OCI-LY7 (cell line): ENCODE measurements around the gene IER3. TPM values are rescaled to one million over a fixed set of nuclear protein-coding genes. Genes with fewer than 3 reads are reported as not detected.
A peak's percentile ranks its signal among the peaks of the same experiment; 100 is the strongest.

Experiments
- Bru-seq: library from RNA; stranded (reverse); fragments of 400-500 nt; gene quantifications from one replicate; lab custom pipeline; 2021; lab: Mats Ljungman, UMichigan
- BruChase-seq, 2 experiments: library from RNA; stranded (reverse); fragments of 400-500 nt; gene quantifications; one replicate each; lab custom pipeline; 2021; lab: Mats Ljungman, UMichigan
- BruUV-seq: library from RNA; stranded (reverse); fragments of 400-500 nt; replicated peaks from 2 replicates; lab custom pipeline; 2021; lab: Mats Ljungman, UMichigan
- CTCF ChIA-PET: fragments of 300-600 bp; sonication (Branson Sonifier 250); formaldehyde crosslinking; loops from one replicate; lab custom pipeline; 2022; ENCODE audit warnings: antibody characterized with exemption; ENCODE audit not compliant: unreplicated experiment; lab: Charles Lee
- POLR2A ChIA-PET: fragments of 300-600 bp; sonication (Branson Sonifier 250); formaldehyde crosslinking; loops from one replicate; lab custom pipeline; 2022; ENCODE audit warnings: antibody characterized with exemption; lab: Charles Lee
- DNase-seq: peaks from one replicate; pipeline ENCODE4 v3.0.0-alpha.2; 2015; ENCODE audit warnings: low spot score
- H2AFZ ChIP-seq: fragments of 200-600 bp; sonication (generic), shearing (Covaris generic); 2 replicates; pipeline ENCODE4 v1.6.1; 2014; ENCODE audit warnings: mild to moderate bottlenecking, antibody characterized with exemption, low read length, moderate library complexity
- H3K27ac ChIP-seq: fragments of 200-600 bp; sonication (generic); 2 replicates; pipeline ENCODE4 v1.5.1; 2014; ENCODE audit warnings: mixed run types, low read depth, mild to moderate bottlenecking, moderate library complexity, low read length, inconsistent platforms; ENCODE audit not compliant: poor library complexity, severe bottlenecking
- H3K36me3 ChIP-seq: fragments of 200-600 bp; sonication (generic); 2 replicates; pipeline ENCODE4 v1.6.1; 2014; ENCODE audit warnings: mild to moderate bottlenecking, antibody characterized with exemption, low read length, moderate library complexity, mixed read lengths; ENCODE audit not compliant: insufficient read depth
- H3K4me1 ChIP-seq: fragments of 200-600 bp; sonication (generic); 2 replicates; pipeline ENCODE4 v1.5.1; 2014; ENCODE audit warnings: mild to moderate bottlenecking, low read length; ENCODE audit not compliant: insufficient read depth, poor library complexity, severe bottlenecking
- H3K4me2 ChIP-seq: fragments of 200-600 bp; sonication (generic); 2 replicates; pipeline ENCODE4 v1.6.1; 2014; ENCODE audit warnings: mild to moderate bottlenecking, low read length
- H3K4me3 ChIP-seq: fragments of 200-600 bp; sonication (generic); 2 replicates; pipeline ENCODE4 v1.5.1; 2014; ENCODE audit warnings: mild to moderate bottlenecking, low read depth, low read length; ENCODE audit not compliant: poor library complexity, severe bottlenecking
- H3K79me2 ChIP-seq: fragments of 200-600 bp; sonication (generic); 2 replicates; pipeline ENCODE4 v1.6.1; 2016; ENCODE audit warnings: low read depth, mild to moderate bottlenecking, low read length, moderate library complexity, mixed read lengths; ENCODE audit not compliant: insufficient read depth
- H3K9me2 ChIP-seq: fragments of 200-600 bp; sonication (generic); 2 replicates; pipeline ENCODE4 v1.6.1; 2016; ENCODE audit warnings: mild to moderate bottlenecking, low read length, mixed read lengths; ENCODE audit not compliant: insufficient read depth
- H3K9me3 ChIP-seq: fragments of 200-600 bp; sonication (generic); 2 replicates; pipeline ENCODE4 v1.6.1; 2014; ENCODE audit warnings: mild to moderate bottlenecking, mixed run types, low read length, mixed read lengths
- H4K20me1 ChIP-seq: fragments of 200-600 bp; sonication (generic); 2 replicates; pipeline ENCODE4 v1.6.1; 2014; ENCODE audit warnings: mild to moderate bottlenecking, antibody characterized with exemption, low read length, moderate library complexity, mixed read lengths; ENCODE audit not compliant: insufficient read depth
- EZH2phosphoT487 ChIP-seq: fragments of 200-600 bp; sonication (generic); IDR thresholded peaks from 2 replicates; pipeline ENCODE4 v1.6.1; 2018; ENCODE audit warnings: low read depth, borderline replicate concordance, mild to moderate bottlenecking, mixed run types, antibody characterized with exemption, low read length, moderate library complexity, mixed read lengths
- intact Hi-C: fragments of 100-400 bp; cut with micrococcal nuclease; formaldehyde crosslinking; loops from one replicate; pipeline ENCODE4 v1.10.0; 2022; ENCODE audit not compliant: unreplicated experiment
- long read RNA-seq: library from polyadenylated mRNA; stranded (forward); transcript quantifications from one replicate; pipeline ENCODE4 v2.0.0, GENCODE V29; 2022
- total RNA-seq, 2 experiments: library from RNA; depleted of rRNA in 1 of 2; stranded (reverse); fragments of >200 nt in 1 of 2; shearing (Covaris generic) in 1 of 2; gene quantifications; 2 replicates each; pipeline ENCODE4 v1.2.3, GENCODE V29; 2014 to 2022
- TF ChIP-seq, protein P1 (sequence below): fragments of 200-600 bp; sonication (generic); conservative IDR thresholded peaks from 2 replicates; pipeline ENCODE4 v1.5.1; 2014; ENCODE audit warnings: mild to moderate bottlenecking, antibody characterized with exemption, low read length, moderate library complexity, mixed read lengths

The IER3 gene, protein sequence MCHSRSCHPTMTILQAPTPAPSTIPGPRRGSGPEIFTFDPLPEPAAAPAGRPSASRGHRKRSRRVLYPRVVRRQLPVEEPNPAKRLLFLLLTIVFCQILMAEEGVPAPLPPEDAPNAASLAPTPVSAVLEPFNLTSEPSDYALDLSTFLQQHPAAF
- total RNA-seq (2014; rRNA removed; shearing (Covaris generic)) (0.51 and 2.8 TPM in 2 replicates), total RNA-seq (2022) (1.3 and 1.6 TPM in 2 replicates), Bru-seq, nascent RNA (percentile 61 among the genes with signal in this experiment), BruChase-seq, experiment 1, labeled RNA remaining after a 6-hour chase (percentile 51 among the genes with signal in this experiment), BruChase-seq, experiment 2, labeled RNA remaining after a 2-hour chase (percentile 75 among the genes with signal in this experiment)
- long read RNA-seq = 0 reads

GRCh38 chr6:30744054-30744805 lies at the start of gene IER3:
IER3 (minus strand) TSS chr6:30744547; CDS start chr6:30744518, 29 bp downstream.
- H3K9me2 ChIP-seq = no peaks in the 10 kb centered on the region
- BruUV-seq = TSS peak; percentile 37
- peak; percentile 67 for DNase-seq
- intact Hi-C loops = loop anchor here (5.0 kb wide), 2 partner anchors 127 to 187 kb away; partner anchors contain the start of genes GNL1, MRPS18B, PPP1R10 and PRR3
- H3K9me3 ChIP-seq = no peaks in the 10 kb centered on the region
- H3K36me3 ChIP-seq = peaks cover 14% of the 10 kb centered on the region
- TF ChIP-seq EZH2phosphoT487 = no peak
- TF ChIP-seq, protein P1, sequence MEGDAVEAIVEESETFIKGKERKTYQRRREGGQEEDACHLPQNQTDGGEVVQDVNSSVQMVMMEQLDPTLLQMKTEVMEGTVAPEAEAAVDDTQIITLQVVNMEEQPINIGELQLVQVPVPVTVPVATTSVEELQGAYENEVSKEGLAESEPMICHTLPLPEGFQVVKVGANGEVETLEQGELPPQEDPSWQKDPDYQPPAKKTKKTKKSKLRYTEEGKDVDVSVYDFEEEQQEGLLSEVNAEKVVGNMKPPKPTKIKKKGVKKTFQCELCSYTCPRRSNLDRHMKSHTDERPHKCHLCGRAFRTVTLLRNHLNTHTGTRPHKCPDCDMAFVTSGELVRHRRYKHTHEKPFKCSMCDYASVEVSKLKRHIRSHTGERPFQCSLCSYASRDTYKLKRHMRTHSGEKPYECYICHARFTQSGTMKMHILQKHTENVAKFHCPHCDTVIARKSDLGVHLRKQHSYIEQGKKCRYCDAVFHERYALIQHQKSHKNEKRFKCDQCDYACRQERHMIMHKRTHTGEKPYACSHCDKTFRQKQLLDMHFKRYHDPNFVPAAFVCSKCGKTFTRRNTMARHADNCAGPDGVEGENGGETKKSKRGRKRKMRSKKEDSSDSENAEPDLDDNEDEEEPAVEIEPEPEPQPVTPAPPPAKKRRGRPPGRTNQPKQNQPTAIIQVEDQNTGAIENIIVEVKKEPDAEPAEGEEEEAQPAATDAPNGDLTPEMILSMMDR = peak; percentile 74
- peaks cover 31% of the 10 kb centered on the region for H3K4me1 ChIP-seq
- no peaks in the 10 kb centered on the region for H4K20me1 ChIP-seq
- peak within 1 kb of the TSS; percentile 50 for H3K27ac ChIP-seq
- CTCF ChIA-PET = interaction anchor here (0.6 kb wide), 1 partner anchor 79 kb away, joined by 3 read pairs; no protein-coding TSS in a partner anchor
- H3K79me2 ChIP-seq = peaks cover 10% of the 10 kb centered on the region
- POLR2A ChIA-PET = interaction anchor here (0.5 to 0.6 kb wide), 2 partner anchors 9 to 38 kb away, joined by 4 to 5 read pairs; no protein-coding TSS in a partner anchor
- peak within 1 kb of the TSS; percentile 97 for H3K4me2 ChIP-seq
- peak within 1 kb of the TSS; percentile 91 for H3K4me3 ChIP-seq
- peak within 1 kb of the TSS; percentile 74; the same call in 1 of the 2 replicates for H2AFZ ChIP-seq

- Histone ChIP-seq H4K20me1 (no peaks in the 10 kb centered on the region), H3K79me2 (no peaks in the 10 kb centered on the region), H2AFZ (peak overlapping the region; percentile 74; the same call in 1 of the 2 replicates), H3K9me3 (no peaks in the 10 kb centered on the region), H3K4me1 (no peaks in the 10 kb centered on the region), H3K9me2 (no peaks in the 10 kb centered on the region; the same call in 1 of the 2 replicates), H3K4me3 (no peak overlapping the region), H3K4me2 (no peak overlapping the region), H3K36me3 (no peaks in the 10 kb centered on the region), H3K27ac (no peak overlapping the region)
- intact Hi-C loops = no loop called here
- DNase-seq = no peak
- TF ChIP-seq, protein P1 = no peak
- TF ChIP-seq EZH2phosphoT487 = no peak
- ChIA-PET POLR2A (interaction anchor here (0.6 kb wide), 2 partner anchors 39 to 42 kb away, joined by 3 to 5 read pairs; no protein-coding TSS in a partner anchor), CTCF (no interaction called here)
- BruUV-seq = no TSS peak
These were observed 49.3 kb upstream of the IER3 start for GRCh38 chr6:30793521-30794194.
